ENCODE results near the gene TGM6.

The TGM6 gene

GRCh38 chr20:2394411-2395055 lies 13.8 kb downstream of the TGM6 start:
- H3K4me3 ChIP-seq (ENCODE audit: low read depth, low read length) = no peak overlapping the region
- TF ChIP-seq CTCF (IDR thresholded peaks at IDR 0.05; ENCODE audit: low read depth, low read length, missing control alignments) = no peak
- DNase-seq (ENCODE audit: low read depth) = no peak

GRCh38 chr20:2395136-2395535 lies 14.4 kb downstream of the TGM6 start:
- no peak for TF ChIP-seq CTCF (IDR thresholded peaks at IDR 0.05; ENCODE audit: low read depth, low read length, missing control alignments)
- DNase-seq (ENCODE audit: low read depth) = no peak
- H3K4me3 ChIP-seq (ENCODE audit: low read depth, low read length) = no peak overlapping the region

GRCh38 chr20:2396241-2396814 lies 15.6 kb downstream of the TGM6 start:
- no peak for TF ChIP-seq CTCF (IDR thresholded peaks at IDR 0.05; ENCODE audit: low read depth, low read length, missing control alignments)
- DNase-seq (ENCODE audit: low read depth) = no peak
- no peak overlapping the region for H3K4me3 ChIP-seq (ENCODE audit: low read depth, low read length)

GRCh38 chr20:2397091-2397490 lies 16.4 kb downstream of the TGM6 start:
- TF ChIP-seq CTCF (IDR thresholded peaks at IDR 0.05; ENCODE audit: low read depth, low read length, missing control alignments) = no peak
- H3K4me3 ChIP-seq (ENCODE audit: low read depth, low read length) = no peak overlapping the region
- no peak for DNase-seq (ENCODE audit: low read depth)

- DNase-seq (ENCODE audit: low read depth) = no peak
- H3K4me3 ChIP-seq (ENCODE audit: low read depth, low read length) = no peak overlapping the region
- peak; percentile 35 for TF ChIP-seq CTCF (IDR thresholded peaks at IDR 0.05; ENCODE audit: low read depth, low read length, missing control alignments)
Measured at GRCh38 chr20:2397595-2398145, 17.0 kb downstream of the TGM6 start.

GRCh38 chr20:2398449-2398848 lies 17.7 kb downstream of the TGM6 start:
- no peak for TF ChIP-seq CTCF (IDR thresholded peaks at IDR 0.05; ENCODE audit: low read depth, low read length, missing control alignments)
- no peak overlapping the region for H3K4me3 ChIP-seq (ENCODE audit: low read depth, low read length)
- DNase-seq (ENCODE audit: low read depth) = no peak

- no peak for DNase-seq (ENCODE audit: low read depth)
- no peak for TF ChIP-seq CTCF (IDR thresholded peaks at IDR 0.05; ENCODE audit: low read depth, low read length, missing control alignments)
- H3K4me3 ChIP-seq (ENCODE audit: low read depth, low read length) = no peak overlapping the region
Measured at GRCh38 chr20:2399390-2399789, 18.7 kb downstream of the TGM6 start.
